ENCODE results near the gene RSBN1L. TPM values are rescaled to one million over a fixed set of nuclear protein-coding genes. Genes with fewer than 3 reads are reported as not detected.
A peak's percentile ranks its signal among the peaks of the same experiment; 100 is the strongest.

Gene RSBN1L
- total RNA-seq, 1 experiment from 2014 or later: 14.9 TPM

DNA sequence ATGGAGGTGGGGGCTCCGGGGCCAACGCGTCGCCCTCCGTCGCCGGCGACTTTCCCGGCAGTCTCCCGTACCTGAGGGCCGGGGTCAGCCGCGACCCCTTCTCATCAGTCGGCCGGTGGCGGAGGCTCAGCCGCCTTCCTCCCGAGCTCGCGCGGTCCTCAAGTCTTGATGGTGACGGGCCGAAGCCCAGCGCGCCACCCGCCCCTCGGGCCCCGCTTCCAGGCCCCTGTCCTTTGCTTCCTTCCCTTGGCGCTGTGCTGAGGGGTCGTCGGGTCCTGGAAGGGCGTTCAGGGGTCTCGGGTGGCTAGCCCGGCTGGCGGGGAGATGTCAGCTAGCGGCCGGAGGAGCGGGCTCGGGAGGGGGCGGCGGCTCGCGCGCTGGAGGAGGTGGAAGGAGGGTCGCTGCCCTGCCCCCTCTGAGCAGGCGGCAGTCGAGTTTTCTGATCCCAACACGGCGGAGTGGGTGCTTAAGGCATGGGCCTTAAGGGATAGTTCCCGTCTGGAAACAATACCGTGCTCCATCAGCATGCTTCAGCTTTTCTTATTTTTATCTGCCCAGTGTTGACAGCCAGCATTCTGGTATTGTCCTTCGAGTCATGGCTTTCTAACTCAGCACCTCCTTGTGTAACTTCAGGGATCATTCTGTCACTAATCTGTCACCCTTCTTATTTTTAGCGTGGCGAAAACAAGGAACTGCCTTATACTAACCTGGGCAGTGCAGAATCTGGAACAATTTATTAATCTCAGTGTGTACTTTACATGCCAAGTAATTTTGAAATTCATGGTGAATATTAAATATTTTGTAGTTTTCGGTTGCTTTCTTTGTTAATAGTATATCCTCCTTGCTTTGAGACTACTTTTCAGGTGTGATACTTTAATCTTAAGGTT is 103.1 kb downstream of the RSBN1L start:
- H3K27ac ChIP-seq: peak overlapping the region; percentile 55
- no peaks in the 10 kb centered on the region for H3K27me3 ChIP-seq (replicated peaks)
- peak overlapping the region; percentile 79 for H3K4me3 ChIP-seq
- peaks cover 19% of the 10 kb centered on the region for H3K4me1 ChIP-seq (replicated peaks)
- H3K9me3 ChIP-seq (replicated peaks): no peaks in the 10 kb centered on the region
- H3K36me3 ChIP-seq: peaks cover 22% of the 10 kb centered on the region
- peak; percentile 53 to 60 for DNase-seq (ENCODE audit: low read depth in 1 of 2, low spot score in 2 of 2)

DNA sequence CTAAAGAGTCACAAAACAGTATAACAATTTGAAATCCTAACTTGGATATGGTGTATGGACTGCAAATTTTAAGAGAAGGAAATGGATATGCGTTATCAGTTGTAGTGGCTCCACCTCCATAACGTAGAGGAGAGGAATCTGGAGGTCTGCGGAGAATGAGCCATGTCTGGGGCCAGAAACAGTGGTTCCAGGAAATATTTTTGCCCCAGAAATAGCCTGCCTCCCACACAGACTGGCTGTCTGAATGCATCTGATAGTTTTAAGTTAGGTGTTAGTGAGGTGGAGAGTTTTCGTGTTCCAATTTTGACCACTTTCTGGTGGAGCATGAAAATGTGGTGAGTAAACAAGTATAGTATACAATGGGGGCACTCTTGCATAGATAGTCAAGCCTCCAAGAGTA is 103.9 kb downstream of the RSBN1L start:
- Histone ChIP-seq H3K4me1 (replicated peaks) (peaks cover 19% of the 10 kb centered on the region), H3K36me3 (peaks cover 18% of the 10 kb centered on the region), H3K4me3 (no peak overlapping the region; the same call in 1 of the 2 replicates), H3K27me3 (replicated peaks) (no peaks in the 10 kb centered on the region), H3K27ac (no peak overlapping the region), H3K9me3 (replicated peaks) (peaks cover 3% of the 10 kb centered on the region; the same call in 1 of the 2 replicates)
- no peak for DNase-seq (ENCODE audit: low read depth in 1 of 2, low spot score in 2 of 2)

DNA sequence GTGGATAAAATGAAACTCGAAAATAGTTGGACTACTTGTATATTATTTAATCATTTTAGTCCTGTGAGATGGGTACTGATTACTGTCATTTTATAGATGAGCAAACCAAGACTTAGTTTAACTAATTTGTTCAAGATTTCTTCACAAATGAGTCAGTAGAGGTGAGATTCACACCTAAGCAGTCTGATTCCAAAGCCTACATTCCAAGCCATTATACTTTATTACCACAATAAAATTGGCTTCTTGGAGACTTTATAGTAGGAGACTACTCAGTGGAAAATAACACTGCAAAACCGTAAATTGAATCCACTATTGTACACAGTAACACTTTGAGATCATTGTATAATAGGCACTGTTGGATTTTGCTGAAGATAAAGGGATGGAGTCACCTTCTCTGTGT is 104.5 kb downstream of the RSBN1L start:
- H3K27ac ChIP-seq: no peak overlapping the region
- H3K4me3 ChIP-seq: no peak overlapping the region
- H3K9me3 ChIP-seq (replicated peaks): peaks cover 3% of the 10 kb centered on the region; the same call in 1 of the 2 replicates

GRCh38 chr7:77802557-77803405 is 106.5 kb downstream of the RSBN1L start:
- H3K9me3 ChIP-seq (replicated peaks): peaks cover 3% of the 10 kb centered on the region; the same call in 1 of the 2 replicates
- no peak for DNase-seq (ENCODE audit: low read depth in 1 of 2, low spot score in 2 of 2)
- H3K4me1 ChIP-seq (replicated peaks): peaks cover 9% of the 10 kb centered on the region
- H3K4me3 ChIP-seq: no peak overlapping the region
- H3K36me3 ChIP-seq: peaks cover 8% of the 10 kb centered on the region
- H3K27ac ChIP-seq: no peak overlapping the region
- no peaks in the 10 kb centered on the region for H3K27me3 ChIP-seq (replicated peaks)

More for the DNA sequence above, 104.5 kb downstream of the RSBN1L start:
- no peak for DNase-seq (ENCODE audit: low read depth in 1 of 2, low spot score in 2 of 2)
- H3K4me1 ChIP-seq (replicated peaks): peaks cover 19% of the 10 kb centered on the region
- H3K36me3 ChIP-seq: peaks cover 18% of the 10 kb centered on the region
- no peaks in the 10 kb centered on the region for H3K27me3 ChIP-seq (replicated peaks)

GRCh38 chr7:77806425-77806824 is 110.2 kb downstream of the RSBN1L start:
- no peak for DNase-seq (ENCODE audit: low read depth in 1 of 2, low spot score in 2 of 2)

DNA sequence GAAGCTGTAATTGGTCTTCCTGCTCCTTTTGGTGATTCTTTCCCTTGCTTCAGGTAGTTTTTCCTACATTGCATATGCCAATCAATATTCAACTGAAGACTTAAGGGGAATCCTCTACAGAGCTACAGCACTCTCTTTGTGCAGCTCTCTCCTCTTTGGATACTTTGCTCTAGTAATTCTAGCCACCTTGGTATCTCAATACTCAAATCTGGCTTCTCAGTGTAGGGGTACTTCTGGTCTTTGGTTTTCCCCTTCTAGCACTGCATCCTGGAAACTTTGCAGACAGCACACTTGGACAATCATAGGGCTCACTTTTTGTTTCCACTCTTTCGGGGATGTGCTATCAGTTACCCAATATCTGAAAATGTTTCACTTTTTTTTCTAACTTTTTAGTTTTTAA is 112.3 kb downstream of the RSBN1L start:
- peaks cover 3% of the 10 kb centered on the region; the same call in 1 of the 2 replicates for H3K9me3 ChIP-seq (replicated peaks)
- H3K36me3 ChIP-seq: no peaks in the 10 kb centered on the region
- no peaks in the 10 kb centered on the region for H3K27me3 ChIP-seq (replicated peaks)
- peaks cover 21% of the 10 kb centered on the region for H3K4me1 ChIP-seq (replicated peaks)
- DNase-seq (ENCODE audit: low read depth in 1 of 2, low spot score in 2 of 2): no peak
- no peak overlapping the region for H3K4me3 ChIP-seq
- H3K27ac ChIP-seq: no peak overlapping the region

More at GRCh38 chr7:77806425-77806824, 110.2 kb downstream of the RSBN1L start:
- Histone ChIP-seq H3K4me3 (no peak overlapping the region), H3K27me3 (replicated peaks) (no peaks in the 10 kb centered on the region), H3K9me3 (replicated peaks) (peaks cover 3% of the 10 kb centered on the region; the same call in 1 of the 2 replicates), H3K36me3 (no peaks in the 10 kb centered on the region), H3K27ac (no peak overlapping the region), H3K4me1 (replicated peaks) (peaks cover 6% of the 10 kb centered on the region)

DNA sequence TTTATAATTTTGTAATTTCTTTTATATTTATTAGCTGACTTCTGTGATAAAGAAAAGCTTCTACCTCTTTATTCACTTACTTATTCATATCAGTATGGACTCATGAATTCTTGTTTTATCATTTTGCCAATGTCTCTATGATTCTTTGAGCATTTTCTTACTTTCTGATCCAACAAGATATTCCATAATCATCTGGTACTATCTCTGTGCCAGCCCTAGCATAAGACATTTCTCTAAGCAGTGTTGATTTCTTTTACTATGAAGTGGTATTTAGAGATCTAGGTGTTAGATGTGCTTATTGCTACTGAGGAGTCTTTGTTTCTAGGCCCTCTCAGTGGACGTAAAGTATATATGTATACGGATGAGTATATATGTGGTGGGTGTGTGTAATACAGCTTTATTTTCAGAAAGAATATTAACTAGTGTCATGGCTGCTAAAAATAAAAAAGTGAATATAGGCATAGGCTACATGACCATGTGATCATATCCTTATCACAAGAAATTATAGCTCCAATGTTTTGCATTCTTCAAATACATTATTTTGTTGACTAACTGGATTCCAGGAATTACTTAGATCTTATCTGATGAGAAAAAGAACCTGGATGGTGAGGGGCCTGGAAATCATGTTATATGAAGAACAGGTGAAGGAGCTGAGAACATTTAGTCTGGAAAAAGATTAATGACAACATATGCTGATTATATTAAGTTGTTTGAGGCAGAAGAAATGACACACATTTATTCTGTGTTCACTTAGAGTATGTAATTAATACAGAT is 115.4 kb downstream of the RSBN1L start:
- peak in 1 of 2 experiments; percentile 44 for DNase-seq (ENCODE audit: low read depth in 1 of 2, low spot score in 2 of 2)
- Histone ChIP-seq H3K27me3 (replicated peaks) (no peaks in the 10 kb centered on the region), H3K36me3 (peaks cover 8% of the 10 kb centered on the region), H3K9me3 (replicated peaks) (no peaks in the 10 kb centered on the region), H3K4me1 (replicated peaks) (peaks cover 21% of the 10 kb centered on the region), H3K27ac (peak overlapping the region; percentile 75), H3K4me3 (no peak overlapping the region)

DNA sequence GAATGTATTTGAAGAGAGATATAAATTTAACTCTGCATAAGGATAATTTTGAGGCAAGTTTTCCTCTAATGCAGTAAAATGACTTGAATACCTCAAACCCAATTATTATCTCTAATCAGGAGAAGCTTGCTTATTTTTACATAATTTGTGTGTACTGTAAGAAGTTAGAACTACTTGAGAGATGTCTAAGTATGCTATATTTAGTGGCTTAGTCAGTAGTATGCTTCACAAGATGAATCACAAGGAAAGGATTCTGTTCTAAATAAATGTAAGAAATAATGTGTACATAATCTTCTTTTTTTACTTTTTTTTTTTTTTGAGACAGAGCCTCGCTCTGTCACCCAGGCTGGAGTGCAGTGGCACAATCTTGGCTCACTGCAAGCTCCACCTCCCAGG is 116.0 kb downstream of the RSBN1L start:
- Histone ChIP-seq H3K9me3 (replicated peaks) (0 out of 2 replicates have a peak, but pooled peaks cover 2% of the 10 kb centered on the region), H3K27me3 (replicated peaks) (no peaks in the 10 kb centered on the region), H3K27ac (peak overlapping the region; percentile 75), H3K36me3 (peaks cover 14% of the 10 kb centered on the region), H3K4me3 (no peak overlapping the region), H3K4me1 (replicated peaks) (peaks cover 21% of the 10 kb centered on the region)
- DNase-seq (ENCODE audit: low read depth in 1 of 2, low spot score in 2 of 2): peak in 1 of 2 experiments; percentile 52

- Histone ChIP-seq H3K4me3 (no peak overlapping the region), H3K27ac (no peak overlapping the region), H3K27me3 (replicated peaks) (no peaks in the 10 kb centered on the region), H3K36me3 (peaks cover 17% of the 10 kb centered on the region), H3K4me1 (replicated peaks) (peaks cover 21% of the 10 kb centered on the region), H3K9me3 (replicated peaks) (0 out of 2 replicates have a peak, but pooled peaks cover 5% of the 10 kb centered on the region)
- no peak for DNase-seq (ENCODE audit: low read depth in 1 of 2, low spot score in 2 of 2)
Observed at GRCh38 chr7:77813180-77813579, 116.9 kb downstream of the RSBN1L start.

DNA sequence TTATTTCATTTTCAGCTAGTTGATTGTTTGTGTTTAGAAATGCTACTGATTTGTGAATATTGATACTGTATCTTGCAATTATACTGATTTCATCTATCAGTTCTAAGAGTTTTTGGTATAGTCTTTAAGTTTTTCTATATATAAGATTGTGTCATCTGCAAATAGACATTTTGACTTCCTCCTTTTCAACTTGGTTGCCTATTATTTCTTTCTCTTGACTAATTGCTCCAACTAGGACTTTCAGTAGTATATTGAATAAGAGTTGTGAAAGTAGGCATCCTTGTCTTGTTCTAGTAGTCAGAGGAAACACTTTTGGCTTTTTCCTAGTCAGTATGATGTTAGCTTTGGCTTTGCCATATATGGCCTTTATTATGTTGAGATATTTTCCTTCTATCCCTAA is 122.8 kb downstream of the RSBN1L start:
- DNase-seq (ENCODE audit: low read depth in 1 of 2, low spot score in 2 of 2): no peak
- Histone ChIP-seq H3K9me3 (replicated peaks) (peaks cover 28% of the 10 kb centered on the region), H3K27ac (no peak overlapping the region), H3K36me3 (peaks cover 28% of the 10 kb centered on the region), H3K27me3 (replicated peaks) (no peaks in the 10 kb centered on the region), H3K4me3 (no peak overlapping the region), H3K4me1 (replicated peaks) (no peaks in the 10 kb centered on the region)

- H3K4me3 ChIP-seq: no peak overlapping the region
- peaks cover 28% of the 10 kb centered on the region for H3K9me3 ChIP-seq (replicated peaks)
- H3K27me3 ChIP-seq (replicated peaks): no peaks in the 10 kb centered on the region
Observed at GRCh38 chr7:77820967-77821366, 124.7 kb downstream of the RSBN1L start.

GRCh38 chr7:77822269-77822668 is 126.0 kb downstream of the RSBN1L start:
- H3K4me3 ChIP-seq: no peak overlapping the region
- H3K4me1 ChIP-seq (replicated peaks): no peaks in the 10 kb centered on the region
- H3K36me3 ChIP-seq: peaks cover 16% of the 10 kb centered on the region
- H3K27me3 ChIP-seq (replicated peaks): no peaks in the 10 kb centered on the region
- H3K9me3 ChIP-seq (replicated peaks): peaks cover 26% of the 10 kb centered on the region
- no peak for DNase-seq (ENCODE audit: low read depth in 1 of 2, low spot score in 2 of 2)
- H3K27ac ChIP-seq: no peak overlapping the region

More at GRCh38 chr7:77820967-77821366, 124.7 kb downstream of the RSBN1L start:
- DNase-seq (ENCODE audit: low read depth in 1 of 2, low spot score in 2 of 2): no peak
- H3K27ac ChIP-seq: no peak overlapping the region
- peaks cover 26% of the 10 kb centered on the region for H3K36me3 ChIP-seq
- H3K4me1 ChIP-seq (replicated peaks): no peaks in the 10 kb centered on the region

DNA sequence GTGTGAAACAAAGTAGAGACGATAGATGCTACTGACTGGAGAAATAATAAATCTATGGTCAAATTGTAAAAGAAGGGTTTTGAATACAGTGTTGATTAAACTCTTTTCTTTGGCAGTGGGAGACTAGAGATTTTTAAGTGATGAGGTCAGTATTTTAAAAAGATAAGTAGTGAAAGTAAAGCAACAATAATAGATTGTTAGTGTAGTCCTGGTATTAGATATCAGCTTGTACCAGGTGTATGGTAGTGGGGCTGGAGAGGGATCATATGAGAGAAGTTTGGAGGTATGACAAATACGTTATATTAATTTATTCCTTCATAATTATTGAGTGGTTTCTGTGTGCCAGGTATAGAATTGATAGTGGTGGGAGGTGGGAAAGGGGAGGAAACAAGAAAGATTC is 127.5 kb downstream of the RSBN1L start:
- Histone ChIP-seq H3K9me3 (replicated peaks) (peaks cover 23% of the 10 kb centered on the region), H3K4me1 (replicated peaks) (no peaks in the 10 kb centered on the region), H3K4me3 (no peak overlapping the region), H3K36me3 (peaks cover 13% of the 10 kb centered on the region), H3K27me3 (replicated peaks) (no peaks in the 10 kb centered on the region), H3K27ac (no peak overlapping the region)
- DNase-seq (ENCODE audit: low read depth in 1 of 2, low spot score in 2 of 2): no peak
